ENCODE data around the gene SEMA3D.

GRCh38 chr7:84997626-84998025, 189.2 kb downstream of the SEMA3D start:
- no peak for TF ChIP-seq EZH2 (IDR thresholded peaks at IDR 0.05; ENCODE audit: borderline replicate concordance, insufficient read depth, low read depth, low read length, poor library complexity, severe bottlenecking)
- TF ChIP-seq CTCF (IDR thresholded peaks at IDR 0.05): no peak

Measured in B cell (primary cell).